ENCODE measurements around the gene EPHA6.
"Not testable (repeated sequence)": the region's sequence is repeated elsewhere in the genome, so short reads cannot be mapped to it uniquely, and the experiment has no call there.

Gene EPHA6

GRCh38 chr3:97579365-97579764 lies 765.0 kb downstream of the EPHA6 start:
- TF ChIP-seq CTCF (IDR thresholded peaks at IDR 0.05; ENCODE audit: insufficient read depth, low read depth, low read length, missing control alignments) = no peak
- H3K4me3 ChIP-seq (ENCODE audit: low read depth, low read length) = no peak overlapping the region
- DNase-seq (ENCODE audit: low read depth) = peak; percentile 1

- H3K4me3 ChIP-seq (ENCODE audit: low read depth, low read length) = no peak overlapping the region
- no peak for TF ChIP-seq CTCF (IDR thresholded peaks at IDR 0.05; ENCODE audit: insufficient read depth, low read depth, low read length, missing control alignments)
- no peak for DNase-seq (ENCODE audit: low read depth)
These were observed 796.2 kb downstream of the EPHA6 start for GRCh38 chr3:97610626-97611025.

GRCh38 chr3:97612632-97613031 lies 798.2 kb downstream of the EPHA6 start:
- H3K4me3 ChIP-seq (ENCODE audit: low read depth, low read length) = no peak overlapping the region
- no peak for TF ChIP-seq CTCF (IDR thresholded peaks at IDR 0.05; ENCODE audit: insufficient read depth, low read depth, low read length, missing control alignments)
- no peak for DNase-seq (ENCODE audit: low read depth)

- no peak for DNase-seq (ENCODE audit: low read depth)
- no peak for TF ChIP-seq CTCF (IDR thresholded peaks at IDR 0.05; ENCODE audit: insufficient read depth, low read depth, low read length, missing control alignments)
- no peak overlapping the region for H3K4me3 ChIP-seq (ENCODE audit: low read depth, low read length)
These were observed 798.7 kb downstream of the EPHA6 start for GRCh38 chr3:97613139-97613538.

GRCh38 chr3:97620514-97620913 lies 806.1 kb downstream of the EPHA6 start:
- H3K4me3 ChIP-seq (ENCODE audit: low read depth, low read length); DNase-seq (ENCODE audit: low read depth): not testable (repeated sequence)

- no peak overlapping the region for H3K4me3 ChIP-seq (ENCODE audit: low read depth, low read length)
- no peak for DNase-seq (ENCODE audit: low read depth)
- TF ChIP-seq CTCF (IDR thresholded peaks at IDR 0.05; ENCODE audit: insufficient read depth, low read depth, low read length, missing control alignments) = no peak
These were observed 822.1 kb downstream of the EPHA6 start for GRCh38 chr3:97636465-97636864.

GRCh38 chr3:97646932-97647331 lies 832.5 kb downstream of the EPHA6 start:
- no peak for TF ChIP-seq CTCF (IDR thresholded peaks at IDR 0.05; ENCODE audit: insufficient read depth, low read depth, low read length, missing control alignments)
- H3K4me3 ChIP-seq (ENCODE audit: low read depth, low read length) = no peak overlapping the region
- DNase-seq (ENCODE audit: low read depth) = no peak

Measured in GM12865 (cell line).